GM18517 (cell line): ENCODE measurements around the gene ZC3H12A.

Experiments
- ATAC-seq: cut with Tn5 transposase; IDR thresholded peaks from one replicate; pipeline ENCODE4 v1.9.1; 2021; ENCODE audit warnings: mild to moderate bottlenecking, moderate library complexity; ENCODE audit not compliant: unreplicated experiment

The ZC3H12A gene

GRCh38 chr1:37453647-37454046, 20.7 kb upstream of the ZC3H12A start:
- no peak for ATAC-seq

- ATAC-seq, result no peak
Measured at GRCh38 chr1:37455516-37455915, 18.9 kb upstream of the ZC3H12A start.

GRCh38 chr1:37456614-37457013, 17.8 kb upstream of the ZC3H12A start:
- ATAC-seq, result no peak

- ATAC-seq, result no peak
Measured at GRCh38 chr1:37458551-37458950, 15.8 kb upstream of the ZC3H12A start.

- ATAC-seq, result no peak
Measured at GRCh38 chr1:37461698-37462436, 12.5 kb upstream of the ZC3H12A start.

GRCh38 chr1:37464443-37464842, 9.9 kb upstream of the ZC3H12A start:
- ATAC-seq, result no peak

GRCh38 chr1:37465593-37466517, 8.5 kb upstream of the ZC3H12A start:
- ATAC-seq, result no peak

GRCh38 chr1:37468037-37468436, 6.3 kb upstream of the ZC3H12A start:
- ATAC-seq, result no peak

- ATAC-seq, result no peak
Measured at GRCh38 chr1:37469386-37469785, 5.0 kb upstream of the ZC3H12A start.

- ATAC-seq, result no peak
Measured at GRCh38 chr1:37471345-37472231, 2.8 kb upstream of the ZC3H12A start.

- no peak for ATAC-seq
Measured at GRCh38 chr1:37472281-37472680, 2.1 kb upstream of the ZC3H12A start.

GRCh38 chr1:37472994-37473393, 1.4 kb upstream of the ZC3H12A start:
- ATAC-seq, result no peak

GRCh38 chr1:37473431-37474045, 842 bp upstream of the ZC3H12A start:
- no peak for ATAC-seq

GRCh38 chr1:37474697-37475379, 458 bp downstream of the ZC3H12A start:
- no peak for ATAC-seq

- ATAC-seq, result no peak
Measured at GRCh38 chr1:37475380-37476086, 1.2 kb downstream of the ZC3H12A start.

- no peak for ATAC-seq
Measured at GRCh38 chr1:37476087-37476452, 1.7 kb downstream of the ZC3H12A start.

GRCh38 chr1:37476460-37477197, 2.2 kb downstream of the ZC3H12A start:
- ATAC-seq, result no peak

- peak; percentile 46 for ATAC-seq
Measured at GRCh38 chr1:37477198-37477931, 3.0 kb downstream of the ZC3H12A start.
